ENCODE measurements around the gene MSRB3. TPM values are rescaled to one million over a fixed set of nuclear protein-coding genes. Genes with fewer than 3 reads are reported as not detected.

Gene MSRB3
- total RNA-seq, 1 experiment from 2014 or later = 1.1 TPM

GRCh38 chr12:65335981-65336380 lies 57.5 kb downstream of the MSRB3 start:
- H2BK120ac ChIP-seq (ENCODE audit: low read depth, low read length, poor library complexity, severe bottlenecking) = no peak overlapping the region
- H3K9me3 ChIP-seq (ENCODE audit: control insufficient read depth, low read depth, low read length) = no peaks in the 10 kb centered on the region
- H2BK5ac ChIP-seq (ENCODE audit: insufficient read length, low read length) = no peak overlapping the region
- no peaks in the 10 kb centered on the region for H3K27me3 Mint-ChIP-seq (ENCODE audit: low read depth)
- no peak overlapping the region for H2BK12ac ChIP-seq (ENCODE audit: insufficient read length, low read depth, low read length)
- no peak for DNase-seq
- no peaks in the 10 kb centered on the region for H3K79me1 ChIP-seq (ENCODE audit: insufficient read depth, low read depth, low read length, poor library complexity, severe bottlenecking)
- H2BK15ac ChIP-seq (ENCODE audit: low read depth, low read length) = no peak overlapping the region
- no peak overlapping the region for H4K91ac ChIP-seq (ENCODE audit: insufficient read length, low read depth, low read length)
- H3K23me2 ChIP-seq (ENCODE audit: insufficient read length, low read depth, low read length, poor library complexity, severe bottlenecking) = no peaks in the 10 kb centered on the region
- peaks cover 0 to 3% of the 10 kb centered on the region in 2 experiments; a peak in 1 of 5 replicates for H3K9me3 Mint-ChIP-seq
- no peaks in the 10 kb centered on the region for H4K20me1 ChIP-seq (ENCODE audit: control insufficient read depth, insufficient read depth, insufficient read length)
- H3T11ph ChIP-seq (ENCODE audit: low read length) = no peak overlapping the region
- H3K4me3 Mint-ChIP-seq = no peak overlapping the region
- H4K5ac ChIP-seq (ENCODE audit: insufficient read length, low read depth, low read length) = no peak overlapping the region
- no peak overlapping the region for H2BK20ac ChIP-seq (ENCODE audit: low read depth, low read length, poor library complexity, severe bottlenecking)
- H3K27ac Mint-ChIP-seq = no peak overlapping the region; a peak in 1 of 7 replicates
- no peaks in the 10 kb centered on the region for H3K36me3 Mint-ChIP-seq (ENCODE audit: insufficient read depth in 1 of 3, low read depth in 3 of 3)
- no peaks in the 10 kb centered on the region for H3K4me1 ChIP-seq (ENCODE audit: insufficient read depth, low read length)
- no peaks in the 10 kb centered on the region for H3K27me3 ChIP-seq (ENCODE audit: insufficient read depth, low read length)
- no peak overlapping the region for H3K56ac ChIP-seq (ENCODE audit: insufficient read length, low read depth, low read length)
- H3K14ac ChIP-seq (ENCODE audit: insufficient read depth, low read length) = no peak overlapping the region
- H3K4me2 ChIP-seq (ENCODE audit: insufficient read depth, insufficient read length, low read length) = no peak overlapping the region
- no CpG with 5 or more reads among the region's 1 CpG for WGBS (ENCODE audit: extremely low coverage, insufficient read length, low lambda C conversion rate)
- H3K79me2 ChIP-seq (ENCODE audit: insufficient read depth, low read length) = no peaks in the 10 kb centered on the region
- H2AK5ac ChIP-seq (ENCODE audit: insufficient read length, low read length) = no peak overlapping the region
- no peak overlapping the region for H3K9ac ChIP-seq (ENCODE audit: extremely low read depth, insufficient read length, low read length)
- no peak for TF ChIP-seq CTCF (conservative IDR thresholded peaks at IDR 0.05)
- no peak overlapping the region for H3K18ac ChIP-seq (ENCODE audit: insufficient read length, low read depth, low read length)
- no peak overlapping the region for H3K4ac ChIP-seq (ENCODE audit: low read depth, low read length)
- no peak overlapping the region for H3K23ac ChIP-seq (ENCODE audit: insufficient read length, low read depth, low read length)
- H2AFZ ChIP-seq (ENCODE audit: low read length) = no peak overlapping the region
- H3K27ac ChIP-seq (ENCODE audit: insufficient read length, low read depth, low read length) = no peak overlapping the region
- H3K4me1 Mint-ChIP-seq = peaks cover 0 to 7% of the 10 kb centered on the region in 2 experiments; a peak in 1 of 4 replicates
- no peak overlapping the region for H4K8ac ChIP-seq (replicated peaks; ENCODE audit: insufficient read length, low read depth, low read length)
